ENCODE measurements around the gene NAT8L.

GRCh38 chr4:2065106-2065930 lies 6.2 kb downstream of the NAT8L start:
- no peak for TF ChIP-seq EZH2 (IDR thresholded peaks at IDR 0.05; ENCODE audit: borderline replicate concordance)
- TF ChIP-seq CTCF (IDR thresholded peaks at IDR 0.05; ENCODE audit: poor library complexity), result no peak
- TF ChIP-seq EZH2phosphoT487 (IDR thresholded peaks at IDR 0.05; ENCODE audit: low read depth, severe bottlenecking, unreplicated experiment), result no peak
